ENCODE measurements around the gene SLC25A42. TPM values are rescaled to one million over a fixed set of nuclear protein-coding genes. Genes with fewer than 3 reads are reported as not detected.

The SLC25A42 gene
- total and polyA plus RNA-seq, 2 of the 13 experiments (the other 11 are each of a cell fraction or from before 2014, with no cell fraction given) = 12.8 to 18.3 TPM

GRCh38 chr19:19139876-19140229 is 76.1 kb downstream of the SLC25A42 start (continued):
- TF ChIP-seq, protein P1, sequence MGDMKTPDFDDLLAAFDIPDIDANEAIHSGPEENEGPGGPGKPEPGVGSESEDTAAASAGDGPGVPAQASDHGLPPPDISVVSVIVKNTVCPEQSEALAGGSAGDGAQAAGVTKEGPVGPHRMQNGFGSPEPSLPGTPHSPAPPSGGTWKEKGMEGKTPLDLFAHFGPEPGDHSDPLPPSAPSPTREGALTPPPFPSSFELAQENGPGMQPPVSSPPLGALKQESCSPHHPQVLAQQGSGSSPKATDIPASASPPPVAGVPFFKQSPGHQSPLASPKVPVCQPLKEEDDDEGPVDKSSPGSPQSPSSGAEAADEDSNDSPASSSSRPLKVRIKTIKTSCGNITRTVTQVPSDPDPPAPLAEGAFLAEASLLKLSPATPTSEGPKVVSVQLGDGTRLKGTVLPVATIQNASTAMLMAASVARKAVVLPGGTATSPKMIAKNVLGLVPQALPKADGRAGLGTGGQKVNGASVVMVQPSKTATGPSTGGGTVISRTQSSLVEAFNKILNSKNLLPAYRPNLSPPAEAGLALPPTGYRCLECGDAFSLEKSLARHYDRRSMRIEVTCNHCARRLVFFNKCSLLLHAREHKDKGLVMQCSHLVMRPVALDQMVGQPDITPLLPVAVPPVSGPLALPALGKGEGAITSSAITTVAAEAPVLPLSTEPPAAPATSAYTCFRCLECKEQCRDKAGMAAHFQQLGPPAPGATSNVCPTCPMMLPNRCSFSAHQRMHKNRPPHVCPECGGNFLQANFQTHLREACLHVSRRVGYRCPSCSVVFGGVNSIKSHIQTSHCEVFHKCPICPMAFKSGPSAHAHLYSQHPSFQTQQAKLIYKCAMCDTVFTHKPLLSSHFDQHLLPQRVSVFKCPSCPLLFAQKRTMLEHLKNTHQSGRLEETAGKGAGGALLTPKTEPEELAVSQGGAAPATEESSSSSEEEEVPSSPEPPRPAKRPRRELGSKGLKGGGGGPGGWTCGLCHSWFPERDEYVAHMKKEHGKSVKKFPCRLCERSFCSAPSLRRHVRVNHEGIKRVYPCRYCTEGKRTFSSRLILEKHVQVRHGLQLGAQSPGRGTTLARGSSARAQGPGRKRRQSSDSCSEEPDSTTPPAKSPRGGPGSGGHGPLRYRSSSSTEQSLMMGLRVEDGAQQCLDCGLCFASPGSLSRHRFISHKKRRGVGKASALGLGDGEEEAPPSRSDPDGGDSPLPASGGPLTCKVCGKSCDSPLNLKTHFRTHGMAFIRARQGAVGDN (CRISPR knock-in tag; IDR thresholded peaks at IDR 0.05) = peak; percentile 14; the same call in 1 of the 2 replicates

DNA sequence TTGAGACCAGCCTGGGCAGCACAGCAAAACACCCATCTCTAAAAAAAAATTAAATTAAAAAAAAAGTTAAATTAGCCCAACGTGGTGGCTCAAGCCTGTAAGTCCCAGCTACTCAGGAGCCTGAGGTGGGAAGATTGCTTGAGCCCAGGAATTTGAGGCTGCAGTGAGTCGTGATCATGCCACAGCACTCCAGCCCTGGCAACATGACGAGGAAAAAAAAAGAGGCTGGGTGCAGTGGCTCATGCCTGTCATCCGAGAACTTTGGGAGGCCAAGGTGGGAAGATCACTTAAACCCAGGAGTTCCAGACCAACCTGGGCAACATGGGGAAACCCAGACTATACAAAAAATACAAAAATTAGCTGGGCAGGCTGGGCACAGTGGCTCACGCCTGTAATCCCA is 76.7 kb downstream of the SLC25A42 start:
- peaks cover 14% of the 10 kb centered on the region for H3K4me1 ChIP-seq (ENCODE audit: insufficient read depth, low read length)
- no peak overlapping the region for H3K9ac ChIP-seq (ENCODE audit: insufficient read depth, low read depth, low read length)
- ATAC-seq = no peak
- no peaks in the 10 kb centered on the region for H3K27me3 ChIP-seq (ENCODE audit: control insufficient read depth in 1 of 2, insufficient read depth in 2 of 2, low read length in 2 of 2)
- no peak for DNase-seq (ENCODE audit: low spot score)
- no peak overlapping the region for H3K4me3 ChIP-seq (replicated peaks in 1 of 3; ENCODE audit: insufficient read depth in 1 of 3, low read depth in 2 of 3, low read length in 3 of 3)
- no peaks in the 10 kb centered on the region for H3K36me3 ChIP-seq (replicated peaks in 1 of 2; ENCODE audit: control insufficient read depth in 1 of 2, insufficient read depth in 2 of 2, low read length in 2 of 2)
- H3K27ac ChIP-seq (ENCODE audit: extremely low read length, insufficient read depth, low read length) = no peak overlapping the region
- ChIA-PET CTCF (ENCODE audit: low intra/inter-chr PET ratio, low total read pairs) (interaction anchor here (0.9 to 1.4 kb wide), 2 partner anchors 35 to 77 kb away, joined by 4 to 5 read pairs; partner anchors contain the start of gene SLC25A42), POLR2A (interaction anchor here (0.9 kb wide), 1 partner anchor 24 kb away, joined by 3 read pairs; no protein-coding TSS in a partner anchor)
- no TSS peak for BruUV-seq (replicated peaks)
- H3K9me3 ChIP-seq (ENCODE audit: low read length) = no peaks in the 10 kb centered on the region
- no peak for TF ChIP-seq TERF1 (CRISPR knock-in tag; IDR thresholded peaks at IDR 0.05)
- FAIRE-seq = no peak
- in situ Hi-C loops (cut with HindIII; ENCODE audit: extremely low pct_ligation_motif_present, low pct_unique_long_range_greater_than_20kb) (loop anchor here (5.0 kb wide), 1 partner anchor 37 kb away; no protein-coding TSS in a partner anchor), intact Hi-C loops (cut with micrococcal nuclease; ENCODE audit: unreplicated experiment) (no loop called here)
- peaks cover 5% of the 10 kb centered on the region for H3K79me2 ChIP-seq (ENCODE audit: insufficient read depth, low read length)
- H2AFZ ChIP-seq (ENCODE audit: low read length) = no peak overlapping the region
- 34% methylated on average over 5 of the region's 5 CpGs for WGBS (ENCODE audit: low lambda C conversion rate)
- no peaks in the 10 kb centered on the region for H4K20me1 ChIP-seq (ENCODE audit: insufficient read depth, low read length)
- H3K4me2 ChIP-seq (ENCODE audit: low read depth, low read length) = no peak overlapping the region

All from HepG2 (cell line).